Lung (tissue), 12 donors: Measurements from ENCODE around the gene JKAMP. TPM values are rescaled to one million over a fixed set of nuclear protein-coding genes. Genes with fewer than 3 reads are reported as not detected.

Experiments used
- ATAC-seq: fragments of 200-7000 bp; cut with Tn5 transposase; one replicate; pipeline ENCODE4 v1.9.1; 2020; ENCODE audit warnings: moderate number of reproducible peaks; ENCODE audit not compliant: insufficient read depth, low FRiP score
- DNase-seq, 3 donors: peaks; one replicate each; pipeline ENCODE4 v3.0.0-alpha.2; 2013 to 2017
- H3K27ac ChIP-seq, 2 donors: one replicate each; pipeline ENCODE4 v1.5.1; 2013; ENCODE audit warnings: mild to moderate bottlenecking in 2 of 2, moderate library complexity in 2 of 2, control low read depth in 1 of 2, inconsistent platforms in 1 of 2, low read depth in 1 of 2, low read length in 1 of 2
- H3K27me3 ChIP-seq, 3 donors: one replicate each; pipeline ENCODE4 v1.5.1; 2013; ENCODE audit warnings: low read length in 2 of 3; ENCODE audit not compliant: control insufficient read depth in 3 of 3, insufficient read depth in 3 of 3
- H3K36me3 ChIP-seq, 4 donors: one replicate each; pipeline ENCODE4 v1.5.1; 2013; ENCODE audit warnings: low read length in 4 of 4, mild to moderate bottlenecking in 1 of 4, moderate library complexity in 1 of 4; ENCODE audit not compliant: control insufficient read depth in 4 of 4, insufficient read depth in 4 of 4
- H3K4me1 ChIP-seq, 5 donors: one replicate each; pipeline ENCODE4 v1.5.1; 2013; ENCODE audit warnings: low read length in 5 of 5, mild to moderate bottlenecking in 2 of 5, moderate library complexity in 1 of 5; ENCODE audit not compliant: control insufficient read depth in 5 of 5, insufficient read depth in 5 of 5
- H3K4me3 ChIP-seq: one replicate; pipeline ENCODE4 v1.5.1; 2013; ENCODE audit warnings: mild to moderate bottlenecking, control low read depth, moderate library complexity
- H3K9ac ChIP-seq, 2 donors: one replicate each; pipeline ENCODE4 v1.5.1; 2013; ENCODE audit warnings: low read length in 2 of 2, control low read depth in 1 of 2; ENCODE audit not compliant: insufficient read depth in 1 of 2
- H3K9me3 ChIP-seq, 4 donors: one replicate each; pipeline ENCODE4 v1.5.1; 2013; ENCODE audit warnings: low read length in 3 of 4, mild to moderate bottlenecking in 1 of 4, moderate library complexity in 1 of 4; ENCODE audit not compliant: control insufficient read depth in 4 of 4, insufficient read depth in 3 of 4
- CTCF ChIP-seq: IDR thresholded peaks from 2 replicates; pipeline ENCODE4 v1.5.1; 2012; ENCODE audit warnings: mild to moderate bottlenecking; ENCODE audit errors: control extremely low read depth, extremely low read depth
- WGBS, 2 donors: extraction: QIAGEN DNeasy Blood & Tissue Kit; methylation state at CpG; one replicate each; pipeline ENCODE4 v1.1.7; 2013; 5-methylcytosine and 5-hydroxymethylcytosine counted together
- polyA plus RNA-seq, 2 donors: library from polyadenylated mRNA; stranded (reverse); fragments of 200-250 nt; gene quantifications; one replicate each; pipeline ENCODE4 v1.2.1, GENCODE V29; 2013
- total RNA-seq, 2 donors: library from RNA; depleted of rRNA in 1 of 2; stranded (reverse); fragments of >200 nt in 1 of 2; gene quantifications; one replicate each; pipeline ENCODE4 v1.2.1, GENCODE V29; 2014 to 2021
- donor health status: control.
- donor health status: control.
- donor health status: Bipolar disorder and iron deficiency.
- donor health status: healthy.
- donor health status: DM: yes; HTN: yes; CAD: no.

The JKAMP gene
- total and polyA plus RNA-seq, 4 donors, result 21.8 to 111 (median 38.7) TPM

DNA sequence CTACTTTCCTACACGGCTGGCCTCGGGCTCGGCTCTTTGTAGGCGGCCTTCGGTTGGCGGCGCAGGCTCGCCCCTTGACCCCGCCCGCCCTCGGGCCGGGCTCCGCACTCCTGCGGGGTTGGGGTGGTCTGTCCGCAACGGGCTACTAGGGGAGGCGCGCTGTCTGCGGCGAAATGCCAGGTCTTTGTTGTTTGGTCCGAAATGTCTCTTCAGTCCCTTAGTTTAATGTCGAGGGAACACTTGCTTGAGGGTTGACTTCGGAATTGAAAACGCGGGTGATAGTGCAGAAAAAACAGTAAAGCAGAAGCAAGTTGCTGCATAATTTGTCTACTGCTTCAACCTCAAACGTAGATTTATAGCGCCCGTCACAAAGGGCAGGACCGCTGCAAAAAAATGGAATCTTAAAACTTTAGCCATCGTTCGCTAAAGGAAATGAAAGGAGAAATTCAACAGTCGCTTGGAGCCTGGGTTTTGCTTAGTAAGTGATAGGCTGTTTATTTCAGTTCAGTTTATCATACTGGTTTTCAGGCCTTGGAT lies 390 bp downstream of the JKAMP start:
- Histone ChIP-seq H3K36me3 (peaks cover 2 to 28% (median 15%) of the 10 kb centered on the region in 4 donors), H3K4me1 (peaks cover 7 to 39% (median 19%) of the 10 kb centered on the region in 5 donors), H3K9me3 (no peaks in the 10 kb centered on the region), H3K27me3 (no peaks in the 10 kb centered on the region), H3K9ac (peak overlapping the region; percentile 84 to 98), H3K27ac (peak overlapping the region; percentile 95 to 99), H3K4me3 (peak overlapping the region; percentile 93)
- ATAC-seq (peak; percentile 49), DNase-seq (no peak)
- TF ChIP-seq CTCF, result no peak
- 0% methylated on average over 32 of the region's 32 CpGs for WGBS, 2 donors

DNA sequence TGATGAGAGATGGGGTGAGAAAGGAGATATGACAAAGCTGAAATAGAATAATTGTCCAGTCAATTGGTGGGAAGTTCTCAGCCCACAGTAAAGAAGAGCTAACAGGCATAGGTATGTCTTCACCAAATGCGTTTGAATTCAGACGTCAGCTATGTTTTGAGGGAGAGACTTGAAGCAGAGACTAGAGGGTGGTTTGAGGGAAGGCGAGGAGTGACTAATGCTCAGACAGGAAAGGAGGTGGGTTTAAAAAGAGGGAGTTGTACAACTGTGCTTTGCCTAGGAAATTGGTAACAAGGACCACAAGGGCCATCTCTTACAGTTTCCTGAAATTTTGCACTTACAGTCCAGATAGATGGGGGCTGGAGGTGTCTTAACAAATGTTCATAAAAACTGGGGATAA lies 6.4 kb downstream of the JKAMP start:
- no peak overlapping the region for H3K27ac ChIP-seq
- H3K9ac ChIP-seq, result no peak overlapping the region
- no peak for TF ChIP-seq CTCF
- no peak overlapping the region for H3K4me3 ChIP-seq
- no peak for ATAC-seq
- no peaks in the 10 kb centered on the region for H3K27me3 ChIP-seq
- H3K4me1 ChIP-seq, result peaks cover 0 to 10% (median under 1%) of the 10 kb centered on the region in 5 donors
- no peak for DNase-seq
- WGBS, 2 donors, result 63 to 85% methylated on average over 3 of the region's 3 CpGs
- H3K9me3 ChIP-seq, result no peaks in the 10 kb centered on the region
- peaks cover 18 to 52% (median 34%) of the 10 kb centered on the region in 4 donors for H3K36me3 ChIP-seq

GRCh38 chr14:59492384-59492783 lies 8.1 kb downstream of the JKAMP start:
- DNase-seq (no peak), ATAC-seq (no peak)
- no peak for TF ChIP-seq CTCF
- peaks cover 18 to 54% (median 34%) of the 10 kb centered on the region in 4 donors for H3K36me3 ChIP-seq
- 81 to 94% methylated on average over 1 of the region's 1 CpG for WGBS, 2 donors
- no peaks in the 10 kb centered on the region for H3K27me3 ChIP-seq
- H3K9ac ChIP-seq, result no peak overlapping the region
- peaks cover 0 to 6% (median 0%) of the 10 kb centered on the region in 5 donors for H3K4me1 ChIP-seq
- H3K9me3 ChIP-seq, result no peaks in the 10 kb centered on the region
- no peak overlapping the region for H3K4me3 ChIP-seq
- no peak overlapping the region for H3K27ac ChIP-seq

DNA sequence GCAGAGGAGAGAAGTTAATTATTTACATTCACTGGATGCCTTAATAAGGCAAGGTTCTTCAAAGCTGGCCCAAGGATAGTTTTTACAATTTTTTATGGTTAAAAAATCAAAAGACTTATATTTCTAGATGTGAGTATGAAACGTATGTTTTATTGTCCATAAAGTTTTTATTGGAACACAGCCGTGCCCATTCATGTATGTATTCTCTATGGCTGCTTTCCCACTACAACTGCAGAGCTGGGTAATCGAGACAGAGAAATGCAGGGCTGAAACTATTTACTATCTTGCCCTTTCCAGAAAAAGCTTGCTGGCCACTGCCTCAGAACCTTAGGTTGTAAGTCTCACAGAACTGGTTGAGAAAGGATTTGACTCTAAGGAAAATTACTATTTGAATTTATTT lies 16.4 kb downstream of the JKAMP start:
- no peak for DNase-seq
- ATAC-seq, result no peak
- no peak overlapping the region for H3K27ac ChIP-seq
- no peak overlapping the region for H3K9ac ChIP-seq
- no peak overlapping the region for H3K4me3 ChIP-seq
- 88 to 90% methylated on average over 3 of the region's 3 CpGs for WGBS, 2 donors
- H3K27me3 ChIP-seq, result no peaks in the 10 kb centered on the region
- peaks cover 0 to 4% (median 0%) of the 10 kb centered on the region in 5 donors for H3K4me1 ChIP-seq
- H3K36me3 ChIP-seq, result peaks cover 7 to 31% (median 12%) of the 10 kb centered on the region in 4 donors
- no peaks in the 10 kb centered on the region for H3K9me3 ChIP-seq
- TF ChIP-seq CTCF, result no peak
